Glomerular visceral epithelial cell (primary cell): Measurements from ENCODE around the gene NDST1.
"Not testable (repeated sequence)": the region's sequence is repeated elsewhere in the genome, so short reads cannot be mapped to it uniquely, and the experiment has no call there.

Experiments
- DNase-seq: peaks from one replicate; pipeline ENCODE4 v3.0.0-alpha.2; 2016; ENCODE audit errors: extremely low spot score

Gene NDST1

DNA sequence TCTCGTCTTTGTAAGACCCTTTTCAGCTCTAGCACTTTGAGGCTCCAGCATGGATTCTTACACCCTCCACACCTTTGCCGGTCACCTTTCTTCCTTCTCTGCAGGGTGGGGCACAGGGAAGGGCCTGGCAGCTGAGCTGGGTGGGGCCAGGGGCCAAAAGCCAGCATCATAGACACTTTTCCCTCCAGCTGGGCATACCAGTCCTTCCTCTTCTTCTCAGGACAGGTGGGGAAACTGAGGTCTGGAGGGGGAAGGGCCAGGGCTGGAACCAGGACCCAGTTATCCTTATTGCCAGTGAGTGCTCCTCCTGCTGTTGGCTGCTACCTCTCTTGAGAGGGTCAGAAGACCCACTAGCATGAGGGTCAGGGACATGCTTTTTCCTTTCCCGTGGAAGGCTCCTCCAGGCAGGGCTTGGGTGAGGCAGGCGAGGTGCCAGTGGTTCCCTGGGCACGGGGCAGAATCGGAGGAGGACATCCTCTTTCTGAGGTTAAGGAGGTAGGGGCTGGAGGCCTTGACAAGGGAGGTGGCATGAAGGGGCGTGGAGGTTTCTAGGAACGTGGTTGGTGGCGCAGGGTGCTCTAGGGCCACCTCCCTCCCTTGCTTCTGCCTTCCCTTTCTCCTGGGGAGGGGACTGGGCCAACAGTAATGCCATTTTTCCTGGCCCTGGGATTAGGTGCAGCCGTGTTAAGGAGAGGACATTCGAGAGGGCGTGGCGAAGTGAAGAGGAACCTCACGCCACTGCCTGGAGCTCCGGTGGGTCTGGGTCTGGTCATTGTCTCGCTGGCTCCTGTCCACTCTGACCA, at the start of gene NDST1:
TSS of gene NDST1 (plus strand) at position 658 of the 803 bp plus-strand sequence. CDS start 13,124 bp downstream, outside the sequence.
- no peak for DNase-seq

DNA sequence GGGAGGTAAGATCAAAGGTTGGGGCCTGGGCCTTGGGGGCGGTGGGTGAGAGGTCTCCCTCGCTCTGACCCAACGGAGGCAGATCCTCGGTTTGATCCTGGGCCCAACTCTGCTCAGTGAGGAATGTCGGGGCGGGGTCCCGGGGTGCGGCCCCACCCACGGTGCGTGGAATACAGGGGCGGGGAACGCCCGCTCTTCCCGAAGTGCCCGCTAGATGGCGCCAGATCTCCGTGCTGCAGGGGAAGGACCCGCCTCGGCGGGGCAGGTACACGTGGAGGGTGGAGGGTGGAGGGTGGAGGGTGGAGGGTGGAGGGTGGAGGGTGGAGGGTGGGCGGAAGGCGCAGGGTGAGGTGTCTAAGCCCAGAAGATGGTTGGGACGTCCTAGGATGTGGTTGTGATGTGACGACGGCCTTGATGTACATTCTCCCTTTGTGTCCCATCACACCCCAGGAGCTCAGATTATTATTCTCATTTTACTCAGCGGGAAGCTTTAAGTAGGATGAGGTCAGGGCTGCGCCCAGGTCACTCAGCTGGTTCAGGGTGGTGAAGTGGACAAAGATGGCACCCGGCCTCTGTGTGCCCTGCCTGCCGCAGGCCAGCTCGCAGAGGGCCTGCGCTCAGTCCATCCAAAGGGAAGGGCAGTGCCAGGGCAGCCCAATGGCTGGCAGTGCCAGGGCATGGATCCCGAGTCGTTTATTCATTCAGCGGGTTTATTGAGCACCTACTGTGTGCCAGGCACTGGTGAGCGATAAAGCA, 49.0 kb upstream of the NDST1 start:
- peak; percentile 85 for DNase-seq

DNA sequence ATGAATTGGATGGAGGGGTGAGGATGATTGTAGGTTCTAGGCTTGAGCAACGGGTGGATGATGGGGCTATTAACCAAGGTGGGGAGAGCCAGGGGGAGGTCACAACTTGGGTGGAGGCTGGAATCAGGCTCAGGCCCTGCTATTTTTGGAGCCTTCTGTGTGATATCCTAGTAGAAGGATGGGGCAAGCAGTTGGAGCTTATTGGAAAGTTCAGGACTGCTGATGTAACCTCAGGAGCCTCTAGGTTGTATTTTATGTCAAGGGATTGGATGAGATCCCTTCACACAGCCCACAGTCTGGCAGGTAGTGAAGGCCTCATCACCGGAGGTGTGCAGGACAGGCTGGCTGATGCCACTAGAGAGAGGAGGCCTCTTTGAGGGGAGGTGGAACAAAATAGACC, 47.1 kb upstream of the NDST1 start:
- DNase-seq: no peak

DNA sequence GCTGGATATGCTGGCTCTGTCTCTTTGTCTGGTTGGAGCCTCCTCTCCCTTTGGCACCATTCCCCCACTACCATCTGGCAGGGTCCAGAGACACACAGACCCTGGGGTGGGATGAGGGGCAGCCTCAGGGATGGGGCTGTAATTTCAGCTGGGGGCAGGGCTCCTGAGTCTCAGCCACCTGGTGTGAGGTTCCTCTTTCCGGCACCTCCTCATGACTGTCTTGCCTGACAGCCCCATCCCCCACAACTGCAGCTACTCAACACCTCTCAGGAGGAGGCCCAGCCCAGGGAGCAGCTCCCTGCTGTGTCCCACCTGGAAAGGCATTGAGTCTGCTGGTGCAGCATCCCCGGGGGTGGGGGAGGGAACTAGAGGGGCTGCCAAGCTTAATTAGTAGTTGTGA, 46.7 kb upstream of the NDST1 start:
- DNase-seq: no peak

DNA sequence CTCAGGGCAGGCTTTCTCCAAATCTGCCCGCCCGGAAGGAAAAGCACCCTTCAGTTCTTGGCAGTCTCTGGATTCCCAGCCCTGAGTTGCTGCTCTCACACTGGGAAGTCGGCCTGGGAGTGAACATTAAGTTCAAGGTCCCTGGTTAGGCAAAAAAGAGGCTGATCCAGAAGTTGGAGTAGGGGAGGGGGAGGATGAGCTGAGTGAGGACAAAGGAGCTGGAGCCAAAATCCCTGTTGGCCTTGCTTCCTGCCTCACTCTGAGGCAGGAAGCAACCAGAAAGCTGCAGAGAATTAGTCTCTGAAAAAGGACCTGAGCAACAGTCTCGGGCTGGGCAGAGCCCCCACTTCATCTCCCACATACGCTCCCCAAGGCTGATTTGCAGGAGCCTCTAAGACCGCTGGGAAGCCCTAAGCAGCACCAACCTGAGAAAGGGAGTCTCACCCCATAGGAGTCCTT, 43.3 kb upstream of the NDST1 start:
- no peak for DNase-seq

DNA sequence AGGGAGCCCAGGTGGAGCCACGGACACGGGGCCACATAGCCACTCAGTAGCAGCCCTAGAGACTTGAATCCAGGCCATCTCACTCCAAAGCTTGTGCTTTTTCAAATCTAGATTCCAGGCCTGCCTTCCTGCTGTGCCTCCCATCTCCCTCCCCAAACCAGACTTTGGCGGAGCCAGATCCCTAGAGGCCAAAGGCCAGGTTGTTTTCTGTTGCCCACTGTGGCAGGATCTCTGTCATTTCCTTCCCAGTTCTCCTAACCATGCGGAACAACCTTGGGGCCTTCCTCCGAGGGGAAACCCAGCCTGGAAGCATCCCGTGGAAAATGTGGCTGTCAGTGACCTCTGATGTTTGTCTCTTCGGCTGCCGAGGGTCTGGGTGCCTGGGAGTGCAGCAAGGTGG, 42.0 kb upstream of the NDST1 start:
- no peak for DNase-seq

DNA sequence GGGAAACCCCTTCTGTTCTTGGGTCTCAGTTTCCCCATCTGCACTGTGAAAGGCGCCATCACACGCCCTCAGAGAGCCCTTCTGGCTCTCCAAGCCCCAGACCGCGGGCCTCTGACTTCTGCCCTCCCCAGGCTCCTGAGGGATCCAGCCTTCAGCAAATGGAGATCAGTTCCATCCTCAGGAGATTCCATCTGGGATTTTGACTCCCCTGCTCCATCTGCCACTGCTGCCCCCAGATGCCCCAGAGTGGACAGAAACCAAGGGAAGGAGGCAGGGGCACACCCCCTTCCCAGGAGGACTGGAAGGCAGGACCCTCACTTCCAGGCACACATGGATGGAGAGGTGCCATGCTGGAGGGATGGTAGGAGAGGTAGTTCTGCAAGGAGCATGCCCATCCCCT, 39.7 kb upstream of the NDST1 start:
- DNase-seq: no peak

DNA sequence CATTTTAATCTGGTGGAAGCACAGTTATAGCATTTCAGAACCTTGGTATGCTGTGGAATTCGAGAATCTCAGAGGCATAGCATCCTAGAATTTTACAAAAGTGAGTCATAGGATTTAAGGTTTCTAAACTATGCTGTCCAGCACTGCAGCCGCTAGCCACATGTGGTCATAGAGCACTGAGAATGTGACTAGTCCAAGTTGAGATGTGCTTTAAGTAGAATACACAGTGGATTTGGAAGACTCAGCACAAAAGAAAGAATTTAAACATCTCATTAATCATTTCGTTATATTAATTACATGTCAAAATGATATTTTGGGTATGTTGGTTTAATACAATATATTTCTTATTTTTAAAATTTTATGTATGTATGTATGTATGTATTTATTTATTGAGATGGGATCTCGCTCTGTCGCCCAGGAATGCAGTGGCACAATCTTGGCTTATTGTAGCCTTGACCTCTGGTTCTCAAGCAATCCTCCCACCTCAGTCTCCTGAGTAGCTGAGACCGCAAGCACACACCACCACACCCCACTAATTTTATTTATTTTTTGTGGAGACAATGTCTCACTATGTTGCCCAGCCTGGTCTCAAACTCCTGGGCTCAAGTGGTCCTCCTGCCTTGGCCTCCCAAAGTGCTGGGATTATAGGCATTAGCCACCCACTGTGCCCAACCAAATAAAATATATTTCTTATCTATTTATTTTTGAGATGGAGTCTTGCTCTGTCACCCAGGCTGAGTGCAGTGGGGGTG, 38.0 kb upstream of the NDST1 start:
- peak; percentile 97 for DNase-seq

DNA sequence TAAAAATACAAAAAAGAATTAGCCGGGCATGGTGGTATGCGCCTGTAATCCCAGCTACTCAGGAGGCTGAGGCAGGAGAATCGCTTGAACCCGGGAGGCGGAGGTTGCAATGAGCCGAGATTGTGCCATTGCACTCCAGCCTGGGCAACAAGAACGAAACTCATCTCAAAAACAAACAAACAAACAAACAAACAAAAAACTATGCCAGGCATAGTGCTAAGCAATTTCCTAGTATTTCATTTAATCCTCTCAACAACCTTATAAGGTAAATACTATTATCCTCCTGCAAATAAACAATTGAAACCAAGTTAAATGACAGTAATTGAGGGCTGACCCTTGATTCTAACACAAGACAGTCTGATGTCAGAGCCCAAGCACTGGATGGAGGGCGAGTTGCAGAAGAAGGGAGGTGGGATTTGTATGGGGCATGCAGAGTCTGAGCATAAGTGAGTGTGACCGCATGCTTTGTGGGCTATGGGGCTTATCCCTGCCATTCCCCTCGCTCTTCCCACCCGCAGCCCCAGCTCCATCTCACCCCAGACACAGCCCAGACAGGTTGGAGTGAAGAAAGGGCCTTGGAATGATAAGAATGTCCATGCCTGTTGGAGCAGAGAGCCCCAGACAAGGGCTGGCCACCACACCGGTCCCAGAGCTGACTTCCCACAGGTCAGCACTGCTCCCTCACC, 34.1 kb upstream of the NDST1 start:
- DNase-seq: peak; percentile 100

DNA sequence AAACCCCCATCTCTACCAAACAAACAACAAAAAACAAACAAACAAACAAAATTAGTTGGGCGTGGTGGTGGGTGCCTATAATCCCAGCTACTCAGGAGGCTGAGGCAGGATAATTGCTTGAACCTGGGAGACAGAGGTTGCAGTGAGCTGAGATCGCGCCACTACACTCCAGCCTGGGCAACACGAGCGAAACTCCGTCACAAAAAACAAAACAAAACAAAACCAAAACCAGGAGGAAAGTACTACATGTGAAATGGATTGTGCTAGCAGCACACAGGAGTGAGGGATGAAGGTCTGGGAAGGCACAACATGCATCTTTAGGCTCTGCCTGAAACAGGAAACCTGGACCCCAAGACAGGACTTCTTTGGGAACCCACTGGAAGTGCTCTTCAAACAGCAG, 31.4 kb upstream of the NDST1 start:
- not testable (repeated sequence) for DNase-seq

DNA sequence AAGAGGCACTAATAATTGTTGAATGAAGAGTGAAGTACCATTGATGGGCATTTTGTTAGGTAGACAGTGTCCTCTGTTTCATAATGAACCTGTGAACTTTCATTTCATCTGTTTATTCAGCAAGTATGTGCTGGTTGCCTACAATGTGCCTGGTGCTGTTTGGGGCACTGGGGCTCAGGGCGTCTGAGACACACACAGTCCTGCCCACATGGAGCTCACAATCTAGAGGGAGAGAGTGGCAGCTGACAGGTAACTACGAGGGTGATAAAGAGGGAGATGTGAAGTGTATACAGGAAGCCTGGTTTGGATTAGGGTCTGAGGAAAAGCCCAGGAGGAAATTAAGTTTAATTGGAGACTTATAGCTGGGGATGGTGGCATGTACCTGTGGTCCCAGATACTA, 28.5 kb upstream of the NDST1 start:
- DNase-seq: no peak

DNA sequence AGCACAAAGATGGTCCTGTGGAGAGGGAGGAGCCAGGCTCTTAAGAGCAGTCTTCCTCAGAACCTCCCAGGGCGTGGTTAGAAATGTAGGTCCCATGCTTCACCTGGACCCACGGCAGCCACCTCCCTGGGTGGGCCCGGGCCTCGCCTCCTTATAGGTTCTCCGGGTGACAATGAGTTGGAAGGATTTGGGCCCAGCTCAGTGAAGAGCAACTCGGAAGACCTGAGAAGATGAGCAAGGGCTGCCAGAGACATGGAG, 26.3 kb upstream of the NDST1 start:
- no peak for DNase-seq

DNA sequence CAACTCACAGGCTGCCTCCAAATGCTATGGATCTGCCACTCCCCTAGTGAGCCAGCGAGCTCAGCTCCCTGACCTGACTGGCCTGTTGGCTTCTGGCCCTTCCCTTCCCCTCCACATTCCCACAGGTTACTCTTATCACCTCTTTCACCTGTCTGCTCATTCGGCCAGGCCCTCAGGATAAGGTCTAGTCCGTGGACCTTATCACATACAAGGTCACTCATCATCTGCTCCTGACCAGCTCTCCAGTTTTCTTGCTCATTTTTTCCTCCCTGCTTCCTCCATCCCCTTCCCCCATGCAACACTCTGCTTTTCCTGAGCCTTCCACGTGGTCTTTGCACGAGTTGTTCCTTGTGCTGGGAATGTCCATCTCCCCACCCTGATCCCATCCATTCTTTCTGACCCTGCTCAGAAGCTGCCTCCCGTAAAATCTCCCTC, 25.9 kb upstream of the NDST1 start:
- no peak for DNase-seq

DNA sequence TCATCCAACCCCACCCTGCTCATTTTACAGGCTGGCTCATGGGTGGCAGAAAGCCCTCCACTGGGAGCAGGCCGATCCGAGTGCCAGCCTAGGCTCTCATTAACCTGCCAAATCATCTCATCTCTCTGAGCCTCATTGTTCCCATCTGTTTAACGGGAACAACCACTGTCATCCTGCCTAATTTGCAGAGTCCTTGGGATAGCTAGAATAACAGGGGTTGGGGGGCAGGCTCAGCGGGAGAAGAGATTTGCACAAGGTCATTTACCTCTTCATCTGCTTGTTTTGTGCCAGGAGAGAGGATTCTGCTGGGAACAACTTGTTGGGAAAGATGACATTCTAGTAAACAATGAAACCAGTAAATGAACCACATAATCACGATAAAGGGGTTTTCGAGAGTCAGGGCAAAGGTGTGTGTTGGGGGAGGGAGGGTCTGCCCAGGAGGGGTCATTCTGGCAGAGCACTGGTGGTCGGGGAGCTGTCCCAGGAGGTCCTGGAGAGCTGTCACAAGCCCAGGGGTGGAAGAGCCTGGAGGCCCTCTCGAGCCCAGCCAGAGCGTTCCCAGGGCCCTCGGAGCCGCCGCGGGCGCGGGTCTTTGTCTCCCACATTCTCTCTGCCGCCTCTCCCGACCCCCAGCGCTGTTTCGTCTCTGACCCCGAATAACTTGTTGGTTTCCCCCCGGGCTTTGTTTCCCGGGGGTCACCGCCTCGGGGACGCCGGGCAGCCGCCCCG, 22.8 kb upstream of the NDST1 start:
- DNase-seq: no peak

DNA sequence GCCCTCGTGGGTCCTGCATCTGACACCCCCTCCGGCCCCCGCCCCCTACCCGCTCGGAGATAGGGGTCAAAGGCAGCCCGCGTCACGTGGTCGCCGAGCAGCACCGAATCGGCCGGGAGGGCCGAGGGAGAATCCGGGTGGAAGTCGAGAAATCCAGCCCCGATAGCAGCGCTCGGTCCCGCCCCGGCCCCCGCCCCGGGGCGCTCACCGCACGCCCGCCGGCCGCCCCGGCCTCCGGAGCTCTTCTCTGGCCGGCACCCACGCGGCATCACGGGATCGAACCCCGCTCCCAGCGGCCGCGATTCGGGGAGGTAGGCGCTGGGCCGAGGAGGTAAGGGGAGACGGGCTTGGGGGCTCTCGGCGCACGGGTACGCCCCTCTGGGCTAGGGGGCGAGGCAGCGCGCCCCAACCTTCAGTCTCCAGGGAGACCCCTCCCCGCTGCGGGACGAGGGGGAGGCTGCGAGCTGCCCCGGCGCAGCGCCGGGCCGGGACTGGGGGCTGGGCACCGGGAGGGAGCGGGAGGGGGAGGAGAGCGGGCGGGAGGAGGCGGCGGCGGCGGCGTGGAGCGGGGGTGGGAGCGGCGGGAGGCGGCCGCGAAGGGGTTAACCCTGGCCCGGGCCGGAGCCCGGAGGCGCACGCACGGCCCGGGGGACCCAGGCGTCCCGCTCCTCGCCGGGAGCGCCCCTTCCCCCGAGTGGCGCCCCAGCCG, 22.1 kb upstream of the NDST1 start:
- DNase-seq: peak; percentile 68

DNA sequence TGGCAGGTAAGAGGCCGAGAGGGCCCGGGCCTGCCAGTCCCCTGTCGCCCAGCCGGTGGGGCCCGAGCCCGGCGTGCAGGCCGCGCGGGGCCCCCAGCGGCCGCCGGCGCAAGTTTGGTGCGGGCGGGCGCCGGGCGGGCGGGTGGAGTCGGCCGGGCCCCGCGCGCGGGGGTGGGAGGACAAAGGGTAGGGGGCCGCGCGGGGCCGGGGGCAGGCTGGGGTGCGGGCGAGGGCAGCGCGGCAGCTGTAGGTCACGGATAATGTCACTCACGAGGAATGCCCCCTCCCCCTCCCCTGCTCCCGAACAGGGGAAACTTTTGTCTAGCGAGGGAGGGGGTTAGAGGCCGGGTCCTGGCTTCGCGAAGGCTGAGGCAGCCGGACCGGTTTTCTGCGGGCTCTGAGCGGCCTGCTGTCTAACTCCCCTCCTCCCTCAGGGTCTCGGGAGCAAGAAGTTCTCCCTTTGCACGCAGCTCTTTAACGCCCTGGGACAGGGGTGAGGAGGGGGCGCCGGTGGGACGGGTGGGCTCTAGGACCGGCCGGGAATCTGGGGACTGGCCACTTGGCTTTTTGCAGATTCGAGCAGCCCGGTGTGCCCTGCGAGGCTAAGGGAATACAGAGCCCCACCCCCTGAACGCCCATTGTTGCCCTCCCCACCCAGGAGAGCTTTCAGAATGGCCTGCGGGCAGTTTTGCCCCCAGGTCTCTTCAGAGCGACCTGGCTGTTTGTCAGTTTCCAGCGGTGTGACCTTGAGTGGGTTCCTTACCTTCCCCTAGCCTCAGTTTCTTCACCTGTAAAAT, 21.3 kb upstream of the NDST1 start:
- peak; percentile 78 for DNase-seq

DNA sequence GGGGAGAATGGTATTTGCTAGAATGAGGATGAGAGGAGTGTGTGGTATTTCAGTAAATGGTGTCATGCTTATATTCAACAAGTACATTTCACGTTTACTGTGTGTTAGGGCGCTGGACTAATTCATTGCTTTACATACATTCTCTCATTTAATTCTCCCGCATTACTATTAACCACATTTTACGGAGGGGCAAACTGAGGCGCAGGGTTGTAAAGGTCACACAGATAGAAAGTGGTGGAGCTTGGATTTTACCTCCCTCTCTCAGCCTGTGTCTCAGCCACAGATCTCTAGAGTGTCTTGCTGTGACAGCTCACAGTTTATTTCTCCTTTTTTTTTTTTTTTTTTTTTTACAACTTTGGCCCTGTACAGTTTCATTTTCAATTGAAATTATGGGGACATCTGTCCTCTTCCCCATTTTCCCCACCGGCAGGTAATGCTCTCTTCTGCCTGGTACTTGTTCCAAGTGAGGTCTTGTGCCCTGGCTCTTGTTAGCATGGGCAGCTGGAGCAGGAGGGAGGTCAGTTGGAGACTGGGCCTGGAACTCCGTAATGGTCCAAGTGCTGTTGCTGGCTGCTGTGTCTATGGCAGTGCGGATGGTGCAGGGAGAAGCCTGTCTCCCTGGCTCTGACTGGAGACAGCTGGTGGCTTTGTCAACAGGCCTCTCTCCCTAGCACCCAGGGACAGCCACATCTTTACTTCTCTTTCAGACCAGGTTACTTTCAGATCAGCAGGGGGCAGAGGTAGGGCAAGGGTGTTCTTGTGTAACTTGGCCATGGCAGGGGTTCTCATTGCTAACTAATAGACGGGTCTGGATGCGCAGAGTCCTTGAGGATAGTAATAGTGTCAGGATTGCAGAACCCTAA, 20.5 kb upstream of the NDST1 start:
- DNase-seq: peak; percentile 75

DNA sequence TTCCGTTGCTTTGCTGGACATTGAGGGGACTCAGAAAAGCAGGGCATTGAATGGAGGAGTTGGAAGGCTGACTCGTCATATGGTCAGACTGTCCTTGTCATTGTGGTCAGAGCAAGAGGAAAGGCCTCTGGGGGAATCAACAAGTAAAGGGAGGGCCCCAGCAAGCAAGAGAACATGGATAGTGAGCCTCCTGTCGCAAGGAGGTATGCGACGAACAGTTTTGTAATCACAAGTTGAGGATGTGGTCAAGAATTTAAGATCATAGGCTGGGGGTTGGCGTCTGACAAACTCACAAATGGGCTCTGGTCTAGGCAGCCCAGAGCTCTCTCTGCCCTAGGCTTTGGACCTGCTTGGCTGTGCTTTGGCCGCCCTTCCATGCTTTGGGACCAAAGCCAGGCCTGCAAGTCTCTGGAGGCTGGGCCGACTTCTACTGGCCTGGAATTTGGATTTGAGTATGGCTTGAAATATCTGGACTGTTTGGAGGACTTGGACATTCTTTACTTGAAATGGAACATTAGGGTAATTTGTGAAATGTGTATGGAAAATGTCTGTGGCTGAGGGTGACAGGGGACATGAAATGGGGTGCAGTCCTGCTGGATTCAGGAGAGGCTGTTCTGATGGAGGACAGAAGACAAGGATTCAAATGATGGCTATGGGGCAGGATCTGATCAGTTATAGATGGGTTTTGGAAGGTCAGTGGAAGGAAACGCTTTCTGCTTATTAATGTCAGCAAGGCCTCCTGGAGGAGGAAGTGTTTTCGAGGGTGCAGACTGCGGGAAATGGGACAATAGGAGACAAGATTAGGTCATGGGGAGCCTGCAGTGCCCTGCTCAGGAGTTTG, 19.2 kb upstream of the NDST1 start:
- peak; percentile 69 for DNase-seq
